OCI-M2 (cell line): ENCODE results near the gene SLC25A13.

Experiments used
- DNase-seq: peaks from one replicate; lab custom pipeline; 2025; ENCODE audit not compliant: unreplicated experiment; lab: John Stamatoyannopoulos, UW

SLC25A13 gene

GRCh38 chr7:96211954-96212353, 109.9 kb downstream of the SLC25A13 start:
- DNase-seq = no peak

- DNase-seq = no peak
These were observed 116.2 kb downstream of the SLC25A13 start for GRCh38 chr7:96205665-96206064.

- DNase-seq = no peak
These were observed 117.3 kb downstream of the SLC25A13 start for GRCh38 chr7:96204601-96205000.

- DNase-seq = no peak
These were observed 118.1 kb downstream of the SLC25A13 start for GRCh38 chr7:96203786-96204185.

- DNase-seq = no peak
These were observed 119.8 kb downstream of the SLC25A13 start for GRCh38 chr7:96202102-96202501.

- no peak for DNase-seq
These were observed 121.2 kb downstream of the SLC25A13 start for GRCh38 chr7:96200740-96201139.

- no peak for DNase-seq
These were observed 122.5 kb downstream of the SLC25A13 start for GRCh38 chr7:96199421-96199820.

GRCh38 chr7:96198047-96198636, 123.8 kb downstream of the SLC25A13 start:
- DNase-seq = no peak

- no peak for DNase-seq
These were observed 125.2 kb downstream of the SLC25A13 start for GRCh38 chr7:96196676-96197075.

- no peak for DNase-seq
These were observed 132.6 kb downstream of the SLC25A13 start for GRCh38 chr7:96189129-96189820.

- DNase-seq = no peak
These were observed 133.3 kb downstream of the SLC25A13 start for GRCh38 chr7:96188591-96188991.

- no peak for DNase-seq
These were observed 133.7 kb downstream of the SLC25A13 start for GRCh38 chr7:96188174-96188581.

GRCh38 chr7:96187735-96188134, 134.2 kb downstream of the SLC25A13 start:
- no peak for DNase-seq

GRCh38 chr7:96184783-96185182, 137.1 kb downstream of the SLC25A13 start:
- no peak for DNase-seq

GRCh38 chr7:96183163-96183670, 138.7 kb downstream of the SLC25A13 start:
- DNase-seq = no peak

GRCh38 chr7:96182424-96183158, 139.3 kb downstream of the SLC25A13 start:
- no peak for DNase-seq

GRCh38 chr7:96181174-96181573, 140.7 kb downstream of the SLC25A13 start:
- DNase-seq = no peak

GRCh38 chr7:96179837-96180236, 142.1 kb downstream of the SLC25A13 start:
- DNase-seq = no peak

- DNase-seq = no peak
These were observed 142.6 kb downstream of the SLC25A13 start for GRCh38 chr7:96179341-96179740.

- DNase-seq = no peak
These were observed 143.3 kb downstream of the SLC25A13 start for GRCh38 chr7:96178581-96178980.

GRCh38 chr7:96177353-96177752, 144.5 kb downstream of the SLC25A13 start:
- DNase-seq = no peak

- no peak for DNase-seq
These were observed 147.1 kb downstream of the SLC25A13 start for GRCh38 chr7:96174812-96175211.
